SK-N-SH (cell line): ENCODE results near the gene FNDC10. TPM values are rescaled to one million over a fixed set of nuclear protein-coding genes. Genes with fewer than 3 reads are reported as not detected.

ENCODE experiments used
- CTCF ChIA-PET: fragments of 300-600, 350-600 bp; formaldehyde crosslinking; extraction: SDS; loops from one replicate; lab custom pipeline; 2021; lab: Yijun Ruan, JAX
- POLR2A ChIA-PET: fragments of 350-600 bp; sonication (Branson Sonifier 250); formaldehyde crosslinking; extraction: SDS; loops from one replicate; lab custom pipeline; 2020; ENCODE audit warnings: antibody characterized with exemption, inconsistent platforms; lab: Yijun Ruan, JAX
- DNase-seq: peaks from one replicate; pipeline ENCODE4 v3.0.0; 2012
- H2AFZ ChIP-seq: fragments of 200-600 bp; sonication (generic); 2 replicates; pipeline ENCODE4 v1.8.1; 2016; ENCODE audit warnings: antibody characterized with exemption, mild to moderate bottlenecking, low read depth
- H3F3A ChIP-seq: fragments of 200-600 bp; sonication (generic); replicated peaks from 2 replicates; pipeline ENCODE3; 2016; ENCODE audit warnings: antibody characterized with exemption, mild to moderate bottlenecking; ENCODE audit not compliant: insufficient read depth
- H3K27ac ChIP-seq, 2 experiments: fragments of 200-500 bp in 1 of 2; fragments of 200-600 bp in 1 of 2; sonication (Bioruptor generic) in 1 of 2; sonication (generic), shearing (Covaris generic) in 1 of 2; 2 replicates each; pipeline versions ENCODE4 v1.5.1 to v1.6.1; 2014 to 2016; ENCODE audit warnings: low read depth in 2 of 2, inconsistent platforms in 1 of 2, low read length in 1 of 2, mild to moderate bottlenecking in 1 of 2, mixed read lengths in 1 of 2
- H3K27me3 ChIP-seq: fragments of 200-600 bp; sonication (generic), shearing (Covaris generic); 2 replicates; pipeline ENCODE4 v1.6.1; 2016; ENCODE audit warnings: mixed run types; ENCODE audit not compliant: insufficient read depth
- H3K36me3 ChIP-seq, 2 experiments: fragments of 200-500 bp in 1 of 2; fragments of 200-600 bp in 1 of 2; sonication (Bioruptor generic) in 1 of 2; sonication (generic) in 1 of 2; replicated peaks in 1 of 2; 2 replicates each; pipeline versions ENCODE3 to v1.5.1; 2014 to 2016; ENCODE audit warnings: low read length in 1 of 2, mild to moderate bottlenecking in 1 of 2; ENCODE audit not compliant: insufficient read depth in 2 of 2, control insufficient read depth in 1 of 2
- H3K4me1 ChIP-seq, 2 experiments: fragments of 200-500 bp in 1 of 2; fragments of 200-600 bp in 1 of 2; sonication (Bioruptor generic) in 1 of 2; sonication (generic), shearing (Covaris generic) in 1 of 2; 2 replicates each; pipeline versions ENCODE4 v1.5.1 to v1.6.1; 2014 to 2016; ENCODE audit warnings: low read depth in 1 of 2, low read length in 1 of 2, mixed run types in 1 of 2; ENCODE audit not compliant: insufficient read depth in 2 of 2, control insufficient read depth in 1 of 2
- H3K4me2 ChIP-seq: fragments of 200-600 bp; sonication (generic), shearing (Covaris generic); 2 replicates; pipeline ENCODE4 v1.6.1; 2017; ENCODE audit warnings: mixed run types
- H3K4me3 ChIP-seq, 2 experiments: fragments of 200-500 bp in 1 of 2; fragments of 200-600 bp in 1 of 2; sonication (Bioruptor generic) in 1 of 2; sonication (generic), shearing (Covaris generic) in 1 of 2; 2 replicates each; pipeline versions ENCODE4 v1.5.1 to v1.8.1; 2014 to 2016; ENCODE audit warnings: low read depth in 2 of 2, inconsistent platforms in 1 of 2, low read length in 1 of 2, mild to moderate bottlenecking in 1 of 2, mixed read lengths in 1 of 2, moderate library complexity in 1 of 2
- H3K79me2 ChIP-seq: fragments of 200-600 bp; sonication (generic); 2 replicates; pipeline ENCODE4 v1.8.1; 2017; ENCODE audit warnings: mild to moderate bottlenecking; ENCODE audit not compliant: insufficient read depth
- H3K9ac ChIP-seq: fragments of 200-600 bp; sonication (generic); 2 replicates; pipeline ENCODE4 v1.6.1; 2017; ENCODE audit warnings: mixed run types
- H3K9me2 ChIP-seq: fragments of 200-600 bp; sonication (generic); 2 replicates; pipeline ENCODE4 v1.6.1; 2017; ENCODE audit warnings: mixed run types
- H3K9me3 ChIP-seq: fragments of 200-600 bp; sonication (generic); 2 replicates; pipeline ENCODE4 v1.6.1; 2017; ENCODE audit warnings: mixed run types, mild to moderate bottlenecking, moderate library complexity
- H4K20me1 ChIP-seq: fragments of 200-600 bp; sonication (generic); 2 replicates; pipeline ENCODE4 v1.6.1; 2017; ENCODE audit warnings: mild to moderate bottlenecking, mixed run types; ENCODE audit not compliant: insufficient read depth
- CHD2 ChIP-seq: fragments of 150-350 bp; IDR thresholded peaks from 2 replicates; pipeline ENCODE4 v1.6.1; 2018; ENCODE audit warnings: low read length; ENCODE audit not compliant: partially characterized antibody
- CTCF ChIP-seq: fragments of 200-600 bp; sonication (generic); IDR thresholded peaks from 2 replicates; pipeline ENCODE4 v1.6.1; 2017; ENCODE audit warnings: antibody characterized with exemption, mild to moderate bottlenecking, moderate library complexity
- FOSL2 ChIP-seq: IDR thresholded peaks from 2 replicates; pipeline ENCODE4 v1.4.0; 2012; ENCODE audit warnings: low read depth, mild to moderate bottlenecking, moderate library complexity, borderline replicate concordance
- FOXJ3 ChIP-seq: sonication (generic); formaldehyde crosslinking; IDR thresholded peaks from 2 replicates; pipeline ENCODE4 v1.5.1; 2020; ENCODE audit warnings: mild to moderate bottlenecking, missing genetic modification reagents
- FOXM1 ChIP-seq: IDR thresholded peaks from 2 replicates; pipeline ENCODE4 v1.4.0; 2012; ENCODE audit warnings: low read depth, mild to moderate bottlenecking
- GATA2 ChIP-seq: sonication (generic); formaldehyde crosslinking; IDR thresholded peaks from 2 replicates; pipeline ENCODE4 v1.5.0; 2020; ENCODE audit warnings: mild to moderate bottlenecking, missing genetic modification reagents
- NFIC ChIP-seq: IDR thresholded peaks from 2 replicates; pipeline ENCODE4 v1.4.0; 2012; ENCODE audit warnings: borderline replicate concordance
- NRF1 ChIP-seq: IDR thresholded peaks from 2 replicates; pipeline ENCODE4 v1.6.1; 2012; ENCODE audit warnings: low read depth, mild to moderate bottlenecking, low read length
- PBX3 ChIP-seq: IDR thresholded peaks from 2 replicates; pipeline ENCODE4; 2012
- POLR2AphosphoS5 ChIP-seq: IDR thresholded peaks from 2 replicates; pipeline ENCODE4 v1.6.1; 2012; ENCODE audit warnings: low read depth, low read length
- RAD21 ChIP-seq: IDR thresholded peaks from 2 replicates; pipeline ENCODE4 v1.6.1; 2012; ENCODE audit warnings: mild to moderate bottlenecking, low read length
- RFX5 ChIP-seq: IDR thresholded peaks from 2 replicates; pipeline ENCODE4 v1.6.1; 2012; ENCODE audit warnings: mild to moderate bottlenecking, improper control_type of control experiment, low read length
- TAF1 ChIP-seq: IDR thresholded peaks from 2 replicates; pipeline ENCODE4 v1.6.1; 2012; ENCODE audit warnings: low read depth, mild to moderate bottlenecking, low read length, moderate library complexity, borderline replicate concordance
- USF1 ChIP-seq: IDR thresholded peaks from 2 replicates; pipeline ENCODE4 v1.4.0; 2012; ENCODE audit warnings: low read depth, borderline replicate concordance
- YY1 ChIP-seq: IDR thresholded peaks from 2 replicates; pipeline ENCODE4 v1.4.0; 2012; ENCODE audit warnings: low read depth, mild to moderate bottlenecking
- WGBS: methylation state at CpG from one replicate; pipeline ENCODE4 v1.1.6; 2017; ENCODE audit warnings: low lambda C conversion rate; 5-methylcytosine and 5-hydroxymethylcytosine counted together
- polyA plus RNA-seq, 3 experiments: library from polyadenylated mRNA; depleted of rRNA; stranded (reverse); fragments of >200 nt; gene quantifications; 2 replicates each; pipeline ENCODE4 v1.2.3, GENCODE V29; 2012
- TF ChIP-seq, protein P1 (sequence below): fragments of 150-350 bp; IDR thresholded peaks from 2 replicates; pipeline ENCODE4 v1.6.1; 2016; ENCODE audit warnings: mild to moderate bottlenecking, low read depth, low read length

FNDC10 gene
- polyA plus RNA-seq, 1 of the 3 experiments (the other 2 are of a cell fraction) = 6.7 TPM

GRCh38 chr1:1623631-1624442, 23.9 kb upstream of the FNDC10 start:
- no peaks in the 10 kb centered on the region; a peak in 1 of 4 replicates for H3K4me1 ChIP-seq
- TF ChIP-seq FOXM1 = no peak
- no peak for TF ChIP-seq POLR2AphosphoS5
- TF ChIP-seq FOSL2 = no peak
- TF ChIP-seq USF1 = no peak
- no peak for TF ChIP-seq CTCF
- TF ChIP-seq, protein P1, sequence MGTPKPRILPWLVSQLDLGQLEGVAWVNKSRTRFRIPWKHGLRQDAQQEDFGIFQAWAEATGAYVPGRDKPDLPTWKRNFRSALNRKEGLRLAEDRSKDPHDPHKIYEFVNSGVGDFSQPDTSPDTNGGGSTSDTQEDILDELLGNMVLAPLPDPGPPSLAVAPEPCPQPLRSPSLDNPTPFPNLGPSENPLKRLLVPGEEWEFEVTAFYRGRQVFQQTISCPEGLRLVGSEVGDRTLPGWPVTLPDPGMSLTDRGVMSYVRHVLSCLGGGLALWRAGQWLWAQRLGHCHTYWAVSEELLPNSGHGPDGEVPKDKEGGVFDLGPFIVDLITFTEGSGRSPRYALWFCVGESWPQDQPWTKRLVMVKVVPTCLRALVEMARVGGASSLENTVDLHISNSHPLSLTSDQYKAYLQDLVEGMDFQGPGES = no peak
- TF ChIP-seq RAD21 = no peak
- no peak for TF ChIP-seq GATA2
- no peak for TF ChIP-seq NFIC
- TF ChIP-seq FOXJ3 (CRISPR knock-in tag) = no peak
- TF ChIP-seq PBX3 = no peak
- no peak for TF ChIP-seq TAF1
- no peak for TF ChIP-seq YY1
- TF ChIP-seq NRF1 = no peak
- TF ChIP-seq CHD2 = no peak
- TF ChIP-seq RFX5 = no peak
- TF ChIP-seq, all 33 proteins: peak for 0
- H3K4me3 ChIP-seq = no peak overlapping the region
- DNase-seq = no peak
- H3K36me3 ChIP-seq = peaks cover 0 to 5% of the 10 kb centered on the region in 2 experiments
- H3F3A ChIP-seq = no peaks in the 10 kb centered on the region
- 65% methylated on average over 5 of the region's 51 CpGs for WGBS
- ChIA-PET CTCF (no interaction called here), POLR2A (interaction anchor here (0.5 to 1.2 kb wide), 2 partner anchors 9 to 12 kb away, joined by 4 to 5 read pairs; partner anchors contain the start of gene MIB2)
- no peaks in the 10 kb centered on the region for H3K9me3 ChIP-seq
- H3K79me2 ChIP-seq = 0 out of 2 replicates have a peak, but pooled peaks cover 8% of the 10 kb centered on the region
- no peak overlapping the region for H3K4me2 ChIP-seq
- no peak overlapping the region; a peak in 1 of 4 replicates for H3K27ac ChIP-seq
- H3K27me3 ChIP-seq = no peaks in the 10 kb centered on the region
- no peak overlapping the region for H3K9ac ChIP-seq
- H2AFZ ChIP-seq = no peak overlapping the region
- no peaks in the 10 kb centered on the region for H4K20me1 ChIP-seq
- H3K9me2 ChIP-seq = no peaks in the 10 kb centered on the region
